Transverse colon (tissue), 4 donors: ENCODE data around the gene MINDY1.

ENCODE experiments used
- POLR2A ChIP-seq: fragments of 450-650 bp; IDR thresholded peaks from one replicate; pipeline ENCODE4 v1.6.1; 2016; ENCODE audit warnings: antibody characterized with exemption, mild to moderate bottlenecking, moderate library complexity
- POLR2AphosphoS5 ChIP-seq, 3 donors: sonication (generic); formaldehyde crosslinking; IDR thresholded peaks; one replicate each; pipeline ENCODE4 v1.6.1; 2016; ENCODE audit warnings: antibody characterized with exemption in 3 of 3
- TF ChIP-seq, protein P1 (sequence below), 5 experiments: fragments of 200-600 bp in 3 of 5; fragments of 450-650 bp in 2 of 5; sonication (generic) in 3 of 5; IDR thresholded peaks; 1 replicate in 2 of 5; 2 replicates in 3 of 5; pipeline ENCODE4 v1.5.1; 2016 to 2017; ENCODE audit warnings: antibody characterized with exemption in 5 of 5, inconsistent platforms in 3 of 5, mild to moderate bottlenecking in 2 of 5, moderate library complexity in 1 of 5

DNA sequence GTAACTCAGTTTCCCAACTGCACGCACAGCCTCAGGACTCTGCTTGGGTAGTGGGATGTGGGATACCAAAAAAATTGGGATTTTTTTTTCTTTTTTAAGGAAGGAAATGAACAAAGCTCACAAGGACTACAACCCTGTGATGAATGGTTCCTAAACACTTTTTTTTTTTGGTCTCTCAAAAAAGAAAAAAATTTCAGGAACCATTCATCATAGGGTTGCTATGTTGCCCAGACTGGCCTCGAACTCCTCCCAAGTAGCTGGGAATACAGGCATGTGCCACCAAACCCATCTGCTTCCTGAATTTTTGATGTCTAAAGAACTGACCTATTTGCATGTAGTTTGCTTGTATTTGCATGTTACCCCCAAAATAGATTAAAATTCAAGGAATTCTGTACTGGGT lies 6.8 kb downstream of the MINDY1 start:
- TF ChIP-seq POLR2AphosphoS5 (IDR thresholded peaks at IDR 0.05) (no peak), POLR2A (no peak)
- TF ChIP-seq, protein P1, sequence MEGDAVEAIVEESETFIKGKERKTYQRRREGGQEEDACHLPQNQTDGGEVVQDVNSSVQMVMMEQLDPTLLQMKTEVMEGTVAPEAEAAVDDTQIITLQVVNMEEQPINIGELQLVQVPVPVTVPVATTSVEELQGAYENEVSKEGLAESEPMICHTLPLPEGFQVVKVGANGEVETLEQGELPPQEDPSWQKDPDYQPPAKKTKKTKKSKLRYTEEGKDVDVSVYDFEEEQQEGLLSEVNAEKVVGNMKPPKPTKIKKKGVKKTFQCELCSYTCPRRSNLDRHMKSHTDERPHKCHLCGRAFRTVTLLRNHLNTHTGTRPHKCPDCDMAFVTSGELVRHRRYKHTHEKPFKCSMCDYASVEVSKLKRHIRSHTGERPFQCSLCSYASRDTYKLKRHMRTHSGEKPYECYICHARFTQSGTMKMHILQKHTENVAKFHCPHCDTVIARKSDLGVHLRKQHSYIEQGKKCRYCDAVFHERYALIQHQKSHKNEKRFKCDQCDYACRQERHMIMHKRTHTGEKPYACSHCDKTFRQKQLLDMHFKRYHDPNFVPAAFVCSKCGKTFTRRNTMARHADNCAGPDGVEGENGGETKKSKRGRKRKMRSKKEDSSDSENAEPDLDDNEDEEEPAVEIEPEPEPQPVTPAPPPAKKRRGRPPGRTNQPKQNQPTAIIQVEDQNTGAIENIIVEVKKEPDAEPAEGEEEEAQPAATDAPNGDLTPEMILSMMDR (IDR thresholded peaks at IDR 0.05) = no peak
